ENCODE data around the gene AFDN.

DNA sequence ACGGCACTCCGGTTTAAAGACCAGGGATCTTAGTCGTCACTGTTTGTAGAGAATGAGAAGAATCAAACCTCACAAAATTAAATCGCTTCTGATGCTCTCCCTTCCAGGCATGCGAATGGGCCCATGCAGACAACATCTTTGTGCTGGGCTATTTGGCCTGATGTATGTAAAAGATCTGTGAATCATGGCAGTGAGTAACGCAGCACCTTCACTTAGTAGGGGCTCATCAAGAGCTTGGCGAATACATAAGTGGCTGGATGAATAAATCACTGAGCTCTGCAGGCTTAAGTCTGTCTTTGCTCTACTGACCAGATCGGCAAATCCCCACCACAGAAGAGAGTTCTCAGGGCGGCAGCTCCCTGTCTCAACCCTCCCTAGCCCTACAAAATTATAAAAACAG, 44.8 kb upstream of the AFDN start:
- TF ChIP-seq GATA3 (IDR thresholded peaks at IDR 0.05; ENCODE audit: low read depth, low read length): no peak
- no peak for TF ChIP-seq GATA2 (IDR thresholded peaks at IDR 0.05; ENCODE audit: low read depth, low read length)

Data from SH-SY5Y (cell line).